ENCODE measurements around the gene MGAT1. TPM values are rescaled to one million over a fixed set of nuclear protein-coding genes. Genes with fewer than 3 reads are reported as not detected.

MGAT1 gene
- total and polyA plus RNA-seq, 11 donors, result 50.9 to 199 (median 83.5) TPM

- TF ChIP-seq POLR2A (IDR thresholded peaks at IDR 0.05) (no peak), CTCF (IDR thresholded peaks at IDR 0.05) (no peak)
- H3K4me1 ChIP-seq, result no peaks in the 10 kb centered on the region
- H3K36me3 ChIP-seq, result no peaks in the 10 kb centered on the region
- no peak within 1 kb of the TSS for H3K27ac ChIP-seq
- ATAC-seq, result no peak
- H3K4me3 ChIP-seq, result no peak within 1 kb of the TSS
- intact Hi-C loops (cut with DNase I), result no loop called here
- H3K9me3 ChIP-seq, result no peaks in the 10 kb centered on the region
- 82 to 96% (median 87%) methylated on average over 2 of the region's 2 CpGs for WGBS, 4 donors
- H3K27me3 ChIP-seq, result peaks cover 0 to 49% (median 10%) of the 10 kb centered on the region in 9 donors
- no peak for DNase-seq
Observed at GRCh38 chr5:180739958-180740357, 62.6 kb downstream of the MGAT1 start, which contains the start of gene OR2Y1. Gene OR2Y1, minus strand, starts transcription at chr5:180740058. Its CDS starts 0 bp downstream, at chr5:180740058.

- 86 to 94% (median 90%) methylated on average over 10 of the region's 10 CpGs for WGBS, 4 donors
- no peak for ATAC-seq
- DNase-seq, result no peak
- no peaks in the 10 kb centered on the region for H3K9me3 ChIP-seq
- H3K27ac ChIP-seq, result no peak overlapping the region
- H3K4me1 ChIP-seq, result no peaks in the 10 kb centered on the region
- H3K27me3 ChIP-seq, result peaks cover 0 to 43% (median 10%) of the 10 kb centered on the region in 9 donors
- intact Hi-C loops (cut with DNase I), result no loop called here
- no peak overlapping the region for H3K4me3 ChIP-seq
- no peaks in the 10 kb centered on the region for H3K36me3 ChIP-seq
- no peak for TF ChIP-seq CTCF (IDR thresholded peaks at IDR 0.05)
- TF ChIP-seq POLR2A (IDR thresholded peaks at IDR 0.05), result no peak
Observed at GRCh38 chr5:180739271-180739670, 63.3 kb downstream of the MGAT1 start.

GRCh38 chr5:180736536-180736935 lies 66.1 kb downstream of the MGAT1 start:
- no peak overlapping the region for H3K4me3 ChIP-seq
- H3K27ac ChIP-seq, result no peak overlapping the region
- no peaks in the 10 kb centered on the region for H3K9me3 ChIP-seq
- WGBS, 4 donors, result 62 to 83% (median 79%) methylated on average over 2 of the region's 2 CpGs
- intact Hi-C loops (cut with DNase I), result no loop called here
- DNase-seq (no peak), ATAC-seq (no peak)
- H3K36me3 ChIP-seq, result no peaks in the 10 kb centered on the region
- H3K4me1 ChIP-seq, result no peaks in the 10 kb centered on the region
- TF ChIP-seq POLR2A (IDR thresholded peaks at IDR 0.05) (no peak), CTCF (IDR thresholded peaks at IDR 0.05) (no peak)
- H3K27me3 ChIP-seq, result peaks cover 0 to 33% (median 9%) of the 10 kb centered on the region in 9 donors

Other genes with a start within 250 kb of the MGAT1 start
- under 1 TPM in 1 of 9 donors, not detected in 8; 0.85 TPM for gene SCGB3A1, start 211.3 kb downstream of the MGAT1 start, total RNA-seq
- under 1 TPM; 0.22 to 0.57 TPM for gene SCGB3A1, start 211.3 kb downstream of the MGAT1 start, polyA plus RNA-seq
- gene FLT4, start 153.2 kb downstream of the MGAT1 start, total RNA-seq, result 10 to 100 TPM in 2 of 9 donors, 1 to 10 TPM in 7; 2.1 to 13.7 (median 6.9) TPM
- gene FLT4, start 153.2 kb downstream of the MGAT1 start, polyA plus RNA-seq, result 1 to 10 TPM; 5.0 to 5.4 TPM
- gene OR2Y1, start 62.7 kb downstream of the MGAT1 start, total RNA-seq, result not detected
- not detected for gene OR2Y1, start 62.7 kb downstream of the MGAT1 start, polyA plus RNA-seq
- 10 to 100 TPM in 8 of 9 donors, 1 to 10 TPM in 1; 9.4 to 18.6 (median 13.8) TPM for gene ZFP62, start 58.5 kb upstream of the MGAT1 start, total RNA-seq
- 10 to 100 TPM; 10.6 to 13.6 TPM for gene ZFP62, start 58.5 kb upstream of the MGAT1 start, polyA plus RNA-seq
- under 1 TPM in 3 of 9 donors, not detected in 6; 0.17 to 0.84 (median 0.24) TPM for gene BTNL8, start 96.4 kb upstream of the MGAT1 start, total RNA-seq
- gene BTNL8, start 96.4 kb upstream of the MGAT1 start, polyA plus RNA-seq, result under 1 TPM in 1 of 2 donors, not detected in 1; 0.14 TPM
- gene BTNL3, start 186.0 kb upstream of the MGAT1 start, total RNA-seq, result under 1 TPM in 1 of 9 donors, not detected in 8; 0.54 TPM
- under 1 TPM in 1 of 2 donors, not detected in 1; 0.03 TPM for gene BTNL3, start 186.0 kb upstream of the MGAT1 start, polyA plus RNA-seq
- 10 to 100 TPM; 28.6 to 75.0 (median 34.9) TPM for gene BTNL9, start 237.5 kb upstream of the MGAT1 start, total RNA-seq
- 10 to 100 TPM; 32.5 to 88.2 TPM for gene BTNL9, start 237.5 kb upstream of the MGAT1 start, polyA plus RNA-seq